ENCODE measurements around the gene ATF4. TPM values are rescaled to one million over a fixed set of nuclear protein-coding genes. Genes with fewer than 3 reads are reported as not detected.

ATF4 gene
- total RNA-seq, 1 experiment from 2014 or later: 177 TPM

GRCh38 chr22:39543095-39543494 is 22.7 kb downstream of the ATF4 start:
- Histone ChIP-seq H3K4me3 (ENCODE audit: low read depth in 2 of 2, low read length in 2 of 2) (no peak overlapping the region), H3K4me1 (ENCODE audit: control insufficient read depth, insufficient read depth, low read length) (no peaks in the 10 kb centered on the region), H3K36me3 (ENCODE audit: control insufficient read depth, insufficient read depth, low read length) (no peaks in the 10 kb centered on the region), H3K9me3 (ENCODE audit: control insufficient read depth, insufficient read depth, low read depth, low read length) (no peaks in the 10 kb centered on the region), H3K27ac (ENCODE audit: low read length) (no peak overlapping the region), H3K27me3 (ENCODE audit: control insufficient read depth, insufficient read depth, low read length) (peaks cover 5% of the 10 kb centered on the region; the same call in 1 of the 2 replicates)
- TF ChIP-seq REST (IDR thresholded peaks at IDR 0.05; ENCODE audit: insufficient read depth in 1 of 2, low read depth in 2 of 2, low read length in 1 of 2) (no peak), CTCF (IDR thresholded peaks at IDR 0.05) (no peak; the same call in 1 of the 2 replicates)
- in situ Hi-C loops (cut with HindIII; ENCODE audit: low pct_unique_long_range_greater_than_20kb, low sequenced_read_pairs) (no loop called here), intact Hi-C loops (cut with micrococcal nuclease; ENCODE audit: unreplicated experiment) (loop anchor here (5.0 kb wide), 1 partner anchor 479 kb away; no protein-coding TSS in a partner anchor)
- BruUV-seq (replicated peaks): no TSS peak
- ChIA-PET POLR2A (no interaction called here), CTCF (interaction anchor here (0.8 kb wide), 1 partner anchor 482 kb away, joined by 5 read pairs; no protein-coding TSS in a partner anchor)
- ATAC-seq: no peak
- DNase-seq (ENCODE audit: low read depth, low spot score): no peak

GRCh38 chr22:39545386-39546365 is 25.3 kb downstream of the ATF4 start:
- POLR2A ChIA-PET: no interaction called here
- BruUV-seq (replicated peaks): no TSS peak
- DNase-seq (ENCODE audit: low read depth, low spot score): no peak
- in situ Hi-C loops (cut with HindIII; ENCODE audit: low pct_unique_long_range_greater_than_20kb, low sequenced_read_pairs): no loop called here
- peaks cover 5% of the 10 kb centered on the region; the same call in 1 of the 2 replicates for H3K27me3 ChIP-seq (ENCODE audit: control insufficient read depth, insufficient read depth, low read length)
- no peak for ATAC-seq
- H3K4me1 ChIP-seq (ENCODE audit: control insufficient read depth, insufficient read depth, low read length): no peaks in the 10 kb centered on the region
- CTCF ChIA-PET: no interaction called here
- intact Hi-C loops (cut with micrococcal nuclease; ENCODE audit: unreplicated experiment): no loop called here
- H3K9me3 ChIP-seq (ENCODE audit: control insufficient read depth, insufficient read depth, low read depth, low read length): no peaks in the 10 kb centered on the region
- TF ChIP-seq REST (IDR thresholded peaks at IDR 0.05; ENCODE audit: insufficient read depth in 1 of 2, low read depth in 2 of 2, low read length in 1 of 2) (peak; percentile 99), TCF7L2 (IDR thresholded peaks at IDR 0.05; ENCODE audit: low read depth, low read length) (no peak), SIN3A (IDR thresholded peaks at IDR 0.05; ENCODE audit: borderline replicate concordance, insufficient read depth, low read depth, low read length) (no peak)
- H3K4me3 ChIP-seq (ENCODE audit: low read depth in 2 of 2, low read length in 2 of 2): no peak overlapping the region
- H3K27ac ChIP-seq (ENCODE audit: low read length): no peak overlapping the region
- H3K36me3 ChIP-seq (ENCODE audit: control insufficient read depth, insufficient read depth, low read length): no peaks in the 10 kb centered on the region

Measured in Panc1 (cell line).